HUES48 (cell line): ENCODE data around the gene POFUT2.
A peak's percentile ranks its signal among the peaks of the same experiment; 100 is the strongest.

Experiments
- H3K27ac ChIP-seq: one replicate; pipeline ENCODE4 v1.7.0; 2013; ENCODE audit warnings: low read depth, low read length, inconsistent platforms
- H3K27me3 ChIP-seq: 2 replicates; pipeline ENCODE4 v1.6.1; 2013; ENCODE audit warnings: mild to moderate bottlenecking, low read length; ENCODE audit not compliant: control insufficient read depth, insufficient read depth
- H3K36me3 ChIP-seq: 2 replicates; pipeline ENCODE4 v1.6.1; 2013; ENCODE audit warnings: low read length; ENCODE audit not compliant: control insufficient read depth, insufficient read depth
- H3K4me1 ChIP-seq: 2 replicates; pipeline ENCODE4 v1.6.1; 2013; ENCODE audit warnings: mild to moderate bottlenecking, low read length; ENCODE audit not compliant: control insufficient read depth, insufficient read depth
- H3K4me3 ChIP-seq: 2 replicates; pipeline ENCODE4 v1.5.1; 2013; ENCODE audit warnings: mild to moderate bottlenecking, low read depth, low read length
- H3K9ac ChIP-seq: 2 replicates; pipeline ENCODE4 v1.6.1; 2013; ENCODE audit warnings: mild to moderate bottlenecking, low read depth, low read length, moderate library complexity
- H3K9me3 ChIP-seq: 2 replicates; pipeline ENCODE4 v1.6.1; 2013; ENCODE audit warnings: low read length; ENCODE audit not compliant: control insufficient read depth, insufficient read depth

The POFUT2 gene

GRCh38 chr21:45246386-45247320 lies 41.0 kb downstream of the POFUT2 start:
- Histone ChIP-seq H3K36me3 (no peaks in the 10 kb centered on the region), H3K4me1 (peaks cover 14% of the 10 kb centered on the region), H3K9me3 (peaks cover 15% of the 10 kb centered on the region), H3K27me3 (no peaks in the 10 kb centered on the region), H3K9ac (no peak overlapping the region), H3K4me3 (no peak overlapping the region), H3K27ac (no peak overlapping the region)

- H3K4me3 ChIP-seq, result no peak overlapping the region
- no peaks in the 10 kb centered on the region for H3K27me3 ChIP-seq
- H3K9me3 ChIP-seq, result peaks cover 15% of the 10 kb centered on the region
- H3K36me3 ChIP-seq, result no peaks in the 10 kb centered on the region
- H3K27ac ChIP-seq, result no peak overlapping the region
- peaks cover 14% of the 10 kb centered on the region for H3K4me1 ChIP-seq
- H3K9ac ChIP-seq, result no peak overlapping the region
Measured at GRCh38 chr21:45244799-45245340, 42.8 kb downstream of the POFUT2 start.

GRCh38 chr21:45243603-45244002 lies 44.1 kb downstream of the POFUT2 start:
- H3K4me1 ChIP-seq, result peaks cover 6% of the 10 kb centered on the region
- no peaks in the 10 kb centered on the region for H3K36me3 ChIP-seq
- H3K9ac ChIP-seq, result no peak overlapping the region
- peaks cover 15% of the 10 kb centered on the region for H3K9me3 ChIP-seq
- H3K4me3 ChIP-seq, result no peak overlapping the region
- no peak overlapping the region for H3K27ac ChIP-seq
- H3K27me3 ChIP-seq, result no peaks in the 10 kb centered on the region

- Histone ChIP-seq H3K4me1 (no peaks in the 10 kb centered on the region), H3K9me3 (peaks cover 15% of the 10 kb centered on the region), H3K9ac (no peak overlapping the region), H3K27ac (no peak overlapping the region), H3K36me3 (no peaks in the 10 kb centered on the region), H3K27me3 (no peaks in the 10 kb centered on the region), H3K4me3 (no peak overlapping the region)
Measured at GRCh38 chr21:45241357-45241756, 46.3 kb downstream of the POFUT2 start.

GRCh38 chr21:45237401-45237800 lies 50.3 kb downstream of the POFUT2 start:
- Histone ChIP-seq H3K36me3 (no peaks in the 10 kb centered on the region), H3K27ac (no peak overlapping the region), H3K27me3 (no peaks in the 10 kb centered on the region), H3K4me1 (no peaks in the 10 kb centered on the region), H3K4me3 (no peak overlapping the region), H3K9me3 (no peaks in the 10 kb centered on the region), H3K9ac (no peak overlapping the region)

GRCh38 chr21:45236481-45236880 lies 51.2 kb downstream of the POFUT2 start:
- Histone ChIP-seq H3K27me3 (no peaks in the 10 kb centered on the region), H3K36me3 (no peaks in the 10 kb centered on the region), H3K27ac (no peak overlapping the region), H3K9me3 (no peaks in the 10 kb centered on the region), H3K4me1 (no peaks in the 10 kb centered on the region), H3K4me3 (no peak overlapping the region), H3K9ac (no peak overlapping the region)

DNA sequence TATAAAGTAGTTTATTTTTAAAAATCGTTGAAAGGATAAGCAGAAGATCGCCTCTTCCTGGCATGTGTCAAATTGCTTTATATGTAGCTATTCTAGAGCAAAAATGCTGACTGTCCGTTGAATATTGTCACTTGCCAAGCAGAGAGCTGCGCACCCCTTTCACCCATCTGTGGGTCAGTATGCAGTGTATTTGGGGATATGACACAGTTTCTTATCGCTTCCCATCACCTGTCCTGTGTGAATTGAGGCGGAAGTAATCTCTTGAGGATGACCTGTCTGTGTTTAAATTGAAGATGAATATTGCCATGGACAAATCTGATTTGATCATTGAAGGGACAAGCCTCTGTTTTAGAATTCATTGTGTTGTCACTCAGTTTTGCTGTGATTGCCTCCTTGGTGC lies 52.2 kb downstream of the POFUT2 start:
- Histone ChIP-seq H3K27ac (no peak overlapping the region), H3K9ac (no peak overlapping the region), H3K4me3 (no peak overlapping the region), H3K36me3 (no peaks in the 10 kb centered on the region), H3K4me1 (no peaks in the 10 kb centered on the region), H3K9me3 (no peaks in the 10 kb centered on the region), H3K27me3 (no peaks in the 10 kb centered on the region)

- Histone ChIP-seq H3K4me1 (no peaks in the 10 kb centered on the region), H3K9me3 (no peaks in the 10 kb centered on the region), H3K36me3 (no peaks in the 10 kb centered on the region), H3K9ac (no peak overlapping the region), H3K4me3 (no peak overlapping the region), H3K27me3 (no peaks in the 10 kb centered on the region), H3K27ac (no peak overlapping the region)
Measured at GRCh38 chr21:45234965-45235364, 52.7 kb downstream of the POFUT2 start.

DNA sequence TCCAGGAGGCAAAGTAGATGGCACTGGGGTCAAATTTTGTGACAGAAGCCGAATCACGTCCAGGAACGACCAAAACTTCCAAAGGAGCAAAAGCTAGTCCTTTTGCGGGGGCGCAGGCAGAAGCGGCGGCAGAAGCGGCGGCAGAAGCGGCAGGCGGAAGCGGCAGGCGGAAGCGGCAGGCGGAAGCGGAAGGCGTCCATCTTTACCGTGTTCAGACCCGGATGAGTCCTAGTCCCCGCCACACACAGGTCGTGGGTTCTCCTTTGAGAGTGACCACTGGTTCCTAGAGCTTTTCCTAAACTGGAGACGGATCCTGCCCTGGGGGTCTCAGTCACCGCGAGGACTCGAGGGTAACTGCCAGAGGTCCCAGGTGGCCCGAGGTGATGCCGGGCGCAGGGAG lies 53.6 kb downstream of the POFUT2 start:
- H3K9ac ChIP-seq, result no peak overlapping the region
- H3K9me3 ChIP-seq, result no peaks in the 10 kb centered on the region
- no peaks in the 10 kb centered on the region for H3K36me3 ChIP-seq
- no peaks in the 10 kb centered on the region for H3K4me1 ChIP-seq
- no peak overlapping the region for H3K4me3 ChIP-seq
- H3K27me3 ChIP-seq, result no peaks in the 10 kb centered on the region
- no peak overlapping the region for H3K27ac ChIP-seq

- Histone ChIP-seq H3K4me1 (no peaks in the 10 kb centered on the region), H3K4me3 (no peak overlapping the region), H3K9me3 (no peaks in the 10 kb centered on the region), H3K27ac (no peak overlapping the region), H3K27me3 (no peaks in the 10 kb centered on the region), H3K36me3 (no peaks in the 10 kb centered on the region), H3K9ac (no peak overlapping the region)
Measured at GRCh38 chr21:45231705-45232104, 56.0 kb downstream of the POFUT2 start.

DNA sequence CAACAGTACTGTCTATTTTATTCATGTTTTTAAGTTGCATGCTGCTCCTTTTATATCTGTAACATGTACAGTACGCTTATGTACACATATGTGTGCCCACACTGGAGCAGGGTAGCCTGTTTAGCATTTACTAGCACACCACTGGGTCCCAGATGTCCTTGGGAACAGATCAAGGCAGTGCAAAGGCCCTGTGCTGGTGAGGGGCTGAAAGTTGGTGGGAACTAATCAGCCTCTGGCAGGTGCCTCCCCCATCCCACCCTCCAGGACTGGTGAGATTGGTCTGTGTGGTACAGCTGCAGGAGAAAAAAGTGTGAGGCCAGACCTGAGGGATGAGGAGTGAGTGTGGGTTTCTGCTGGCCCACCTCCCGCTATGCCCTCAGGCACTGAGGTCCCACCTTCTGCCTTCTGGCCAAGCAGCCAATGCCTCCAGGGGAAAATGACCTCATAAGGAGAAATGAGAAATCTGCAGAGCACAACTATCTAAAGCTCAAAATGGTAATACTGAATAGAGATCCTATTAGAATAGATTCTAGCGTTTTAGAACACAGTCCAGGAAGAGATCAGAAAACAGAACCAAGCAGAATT lies 58.9 kb downstream of the POFUT2 start:
- H3K9me3 ChIP-seq, result no peaks in the 10 kb centered on the region
- no peak overlapping the region for H3K9ac ChIP-seq
- no peaks in the 10 kb centered on the region for H3K4me1 ChIP-seq
- H3K36me3 ChIP-seq, result no peaks in the 10 kb centered on the region
- H3K27ac ChIP-seq, result peak overlapping the region; percentile 2
- no peaks in the 10 kb centered on the region for H3K27me3 ChIP-seq
- no peak overlapping the region for H3K4me3 ChIP-seq
